HepG2 (cell line): Measurements from ENCODE around the gene MYO15A. TPM values are rescaled to one million over a fixed set of nuclear protein-coding genes. Genes with fewer than 3 reads are reported as not detected.

ENCODE experiments used
- ATAC-seq: fragments of 200-7000 bp; cut with Tn5 transposase; 3 replicates; pipeline ENCODE4 v1.9.1; 2020; ENCODE audit warnings: mild to moderate bottlenecking, moderate library complexity
- BruUV-seq: library from RNA; stranded (reverse); fragments of 400-500 nt; replicated peaks from 2 replicates; lab custom pipeline; 2021; lab: Mats Ljungman, UMichigan
- CTCF ChIA-PET: fragments of 300-600 bp; formaldehyde crosslinking; extraction: SDS; loops from one replicate; lab custom pipeline; 2021; ENCODE audit warnings: low total read pairs, inconsistent platforms, low intra/inter-chr PET ratio; lab: Yijun Ruan, JAX
- POLR2A ChIA-PET: fragments of 350-600 bp; sonication (Branson Sonifier 250); formaldehyde crosslinking; loops from one replicate; lab custom pipeline; 2020; ENCODE audit warnings: antibody characterized with exemption, inconsistent platforms; lab: Yijun Ruan, JAX
- DNase-seq: peaks from one replicate; pipeline ENCODE4 v3.0.0-alpha.2; 2015; ENCODE audit warnings: low spot score
- FAIRE-seq: peaks from 3 replicates; lab custom pipeline; 2011; peaks lifted over from hg19 to GRCh38; lab: Jason Lieb, UNC
- H2AFZ ChIP-seq: one replicate; pipeline ENCODE4 v1.6.1; 2011; ENCODE audit warnings: low read length, inconsistent platforms
- H3K27ac ChIP-seq: fragments of 300-600 bp; 3 replicates; pipeline ENCODE4 v1.8.0; 2011; ENCODE audit warnings: mixed run types, mild to moderate bottlenecking, mixed read lengths, low read length, inconsistent platforms; ENCODE audit not compliant: insufficient read depth; ENCODE audit errors: extremely low read length
- H3K27me3 ChIP-seq, 2 experiments: fragments of 200-600 bp in 1 of 2; 2 replicates in 1 of 2; 3 replicates in 1 of 2; pipeline versions ENCODE4 v1.6.0 to v1.8.0; 2011; ENCODE audit warnings: low read length in 2 of 2, mild to moderate bottlenecking in 2 of 2, moderate library complexity in 2 of 2, inconsistent platforms in 1 of 2; ENCODE audit not compliant: insufficient read depth in 2 of 2, control insufficient read depth in 1 of 2
- H3K36me3 ChIP-seq, 2 experiments: fragments of 200-600 bp in 1 of 2; replicated peaks in 1 of 2; 2 replicates in 1 of 2; 3 replicates in 1 of 2; pipeline versions ENCODE4 v1.5.1 to v1.8.0; 2011; ENCODE audit warnings: low read length in 2 of 2, inconsistent platforms in 1 of 2; ENCODE audit not compliant: insufficient read depth in 2 of 2, control insufficient read depth in 1 of 2
- H3K4me1 ChIP-seq: 2 replicates; pipeline ENCODE4 v1.5.1; 2012; ENCODE audit warnings: low read length, inconsistent platforms; ENCODE audit not compliant: insufficient read depth
- H3K4me2 ChIP-seq: 2 replicates; pipeline ENCODE4 v1.6.0; 2011; ENCODE audit warnings: low read depth, low read length, inconsistent platforms
- H3K4me3 ChIP-seq, 3 experiments: fragments of 200-600 bp in 1 of 3; sonication (generic), shearing (Covaris generic) in 1 of 3; replicated peaks in 1 of 3; 2 replicates each; pipeline ENCODE4 v1.5.1; 2011 to 2016; ENCODE audit warnings: low read length in 3 of 3, inconsistent platforms in 2 of 3, low read depth in 2 of 3, mild to moderate bottlenecking in 2 of 3, control low read depth in 1 of 3, mixed read lengths in 1 of 3; ENCODE audit not compliant: insufficient read depth in 1 of 3
- H3K79me2 ChIP-seq: one replicate; pipeline ENCODE4 v1.6.1; 2011; ENCODE audit warnings: low read length, inconsistent platforms; ENCODE audit not compliant: insufficient read depth
- H3K9ac ChIP-seq: 2 replicates; pipeline ENCODE4 v1.6.0; 2011; ENCODE audit warnings: mild to moderate bottlenecking, low read depth, low read length, inconsistent platforms; ENCODE audit not compliant: insufficient read depth
- H3K9me3 ChIP-seq: 2 replicates; pipeline ENCODE4 v1.5.1; 2012; ENCODE audit warnings: mild to moderate bottlenecking, low read length
- H4K20me1 ChIP-seq: 2 replicates; pipeline ENCODE4 v1.6.0; 2011; ENCODE audit warnings: inconsistent platforms, mild to moderate bottlenecking, low read length, moderate library complexity; ENCODE audit not compliant: insufficient read depth
- NR2C2 ChIP-seq: sonication (generic); formaldehyde crosslinking; IDR thresholded peaks from 2 replicates; pipeline ENCODE4 v1.4.0; 2020; ENCODE audit warnings: missing genetic modification reagents, mild to moderate bottlenecking, moderate library complexity, borderline replicate concordance
- NR2F6 ChIP-seq, 2 experiments: IDR thresholded peaks; 2 replicates each; pipeline ENCODE4 v1.6.1; 2016; ENCODE audit warnings: antibody characterized with exemption in 1 of 2, mild to moderate bottlenecking in 1 of 2
- ZSCAN12 ChIP-seq: sonication (generic); formaldehyde crosslinking; IDR thresholded peaks from 2 replicates; pipeline ENCODE4 v1.9.0; 2021; ENCODE audit warnings: mild to moderate bottlenecking, missing genetic modification reagents
- WGBS: methylation state at CpG from one replicate; pipeline ENCODE4 v1.1.6; 2017; ENCODE audit warnings: low lambda C conversion rate; 5-methylcytosine and 5-hydroxymethylcytosine counted together
- in situ Hi-C: cut with HindIII; loops from 2 replicates; pipeline ENCODE4 v1.10.0; 2017; ENCODE audit warnings: low pct_unique_long_range_greater_than_20kb; ENCODE audit not compliant: extremely low pct_ligation_motif_present
- intact Hi-C: fragments of 100-400 bp; cut with micrococcal nuclease; formaldehyde crosslinking; loops from one replicate; pipeline ENCODE4 v1.10.0; 2022; ENCODE audit not compliant: unreplicated experiment
- polyA plus RNA-seq, 8 experiments: library from polyadenylated mRNA; depleted of rRNA in 3 of 8; stranded (reverse) in 7 of 8; unstranded in 1 of 8; fragments of >200 nt; fragmentation: Illumina TruSeq in 4 of 8; extraction: Trizol in 4 of 8; gene quantifications; 2 replicates each; pipeline versions ENCODE4 v1.2.1 to v1.2.3, GENCODE V29; 2011 to 2016; ENCODE audit warnings: low read depth in 4 of 8, missing spikeins in 1 of 8, mixed read lengths in 1 of 8; ENCODE audit not compliant: insufficient read depth in 1 of 8
- total RNA-seq, 5 experiments: library from RNA; depleted of rRNA; stranded (reverse); fragments of >200 nt; fragmentation: Illumina TruSeq; extraction: Trizol; gene quantifications; 2 replicates each; pipeline ENCODE4 v1.2.3, GENCODE V29; 2016; ENCODE audit warnings: low read depth in 1 of 5
- TF ChIP-seq, protein P1 (sequence below): sonication (generic); IDR thresholded peaks from 2 replicates; pipeline ENCODE4 v1.6.1; 2016; ENCODE audit warnings: low read depth, borderline replicate concordance

Gene MYO15A
- total and polyA plus RNA-seq, 2 of the 13 experiments (the other 11 are each of a cell fraction or from before 2014, with no cell fraction given): 0.07 to 0.20 TPM

DNA sequence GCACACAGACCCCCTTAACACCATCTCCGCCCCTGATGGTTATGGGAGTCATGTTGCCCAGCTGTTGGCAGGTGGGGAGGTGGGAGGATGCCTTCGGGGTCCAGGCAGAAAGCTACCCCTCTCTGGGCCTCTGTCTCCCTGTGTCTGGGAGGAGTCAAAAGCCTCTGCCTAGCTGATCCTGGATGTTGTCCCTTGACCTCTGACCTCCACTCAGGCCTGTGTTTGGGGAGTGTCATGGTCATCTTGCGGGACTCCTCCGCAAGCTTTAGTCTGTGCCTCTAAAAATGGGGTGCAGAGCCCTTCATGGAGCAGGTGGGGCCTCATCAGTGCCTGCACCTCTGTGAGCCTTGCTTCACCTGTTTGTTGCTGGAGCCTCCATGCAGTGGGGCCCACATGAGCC, 120.7 kb downstream of the MYO15A start:
- no peak overlapping the region for H3K4me3 ChIP-seq
- H3K9ac ChIP-seq: 0 out of 2 replicates have a peak overlapping the region, but pooled peaks have one; percentile 8
- WGBS: 55% methylated on average over 4 of the region's 4 CpGs
- H3K36me3 ChIP-seq: peaks cover 4 to 17% of the 10 kb centered on the region in 2 experiments; a peak in 4 of 5 replicates
- DNase-seq: no peak
- peaks cover 46% of the 10 kb centered on the region for H3K4me1 ChIP-seq
- H3K79me2 ChIP-seq: peaks cover 21% of the 10 kb centered on the region
- ATAC-seq: no peak
- TF ChIP-seq ZSCAN12 (CRISPR knock-in tag): no peak
- TF ChIP-seq NR2C2 (CRISPR knock-in tag): peak; percentile 73
- TF ChIP-seq, protein P1, sequence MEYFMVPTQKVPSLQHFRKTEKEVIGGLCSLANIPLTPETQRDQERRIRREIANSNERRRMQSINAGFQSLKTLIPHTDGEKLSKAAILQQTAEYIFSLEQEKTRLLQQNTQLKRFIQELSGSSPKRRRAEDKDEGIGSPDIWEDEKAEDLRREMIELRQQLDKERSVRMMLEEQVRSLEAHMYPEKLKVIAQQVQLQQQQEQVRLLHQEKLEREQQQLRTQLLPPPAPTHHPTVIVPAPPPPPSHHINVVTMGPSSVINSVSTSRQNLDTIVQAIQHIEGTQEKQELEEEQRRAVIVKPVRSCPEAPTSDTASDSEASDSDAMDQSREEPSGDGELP: no peak
- peak; percentile 63 for TF ChIP-seq NR2F6 (IDR thresholded peaks at IDR 0.05)
- peak; percentile 7; the same call in 1 of the 2 replicates for TF ChIP-seq NR2F6 (CRISPR knock-in tag; IDR thresholded peaks at IDR 0.05)
- TF ChIP-seq, all 625 proteins: peak for 2
- no peak for FAIRE-seq
- H3K4me2 ChIP-seq: no peak overlapping the region
- H3K9me3 ChIP-seq: no peaks in the 10 kb centered on the region
- H3K27ac ChIP-seq: no peak overlapping the region
- intact Hi-C loops: no loop called here
- POLR2A ChIA-PET: interaction anchor here (1.3 kb wide), 1 partner anchor 38 kb away, joined by 3 read pairs; no protein-coding TSS in a partner anchor
- H2AFZ ChIP-seq: no peak overlapping the region
- CTCF ChIA-PET: no interaction called here
- BruUV-seq: no TSS peak
- in situ Hi-C loops: no loop called here
- no peaks in the 10 kb centered on the region; a peak in 1 of 5 replicates for H3K27me3 ChIP-seq
- H4K20me1 ChIP-seq: peaks cover 4% of the 10 kb centered on the region; the same call in 1 of the 2 replicates

Other genes with a start within 250 kb of the MYO15A start
- gene TOM1L2, start 136.4 kb upstream of the MYO15A start, total RNA-seq (2016; rRNA removed; fragmentation: Illumina TruSeq; extraction: Trizol): 4.5 and 4.7 TPM in 2 replicates
- gene TOM1L2, start 136.4 kb upstream of the MYO15A start, polyA plus RNA-seq (2011; rRNA removed): 7.4 and 9.1 TPM in 2 replicates
- 0.53 and 0.73 TPM in 2 replicates for gene DRC3, start 135.9 kb upstream of the MYO15A start, total RNA-seq (2016; rRNA removed; fragmentation: Illumina TruSeq; extraction: Trizol)
- 0.54 and 0.87 TPM in 2 replicates for gene DRC3, start 135.9 kb upstream of the MYO15A start, polyA plus RNA-seq (2011; rRNA removed)
- 14.2 and 15.0 TPM in 2 replicates for gene ATPAF2, start 69.6 kb upstream of the MYO15A start, total RNA-seq (2016; rRNA removed; fragmentation: Illumina TruSeq; extraction: Trizol)
- gene ATPAF2, start 69.6 kb upstream of the MYO15A start, polyA plus RNA-seq (2011; rRNA removed): 16.0 and 16.5 TPM in 2 replicates
- gene GID4, start 69.3 kb upstream of the MYO15A start, total RNA-seq (2016; rRNA removed; fragmentation: Illumina TruSeq; extraction: Trizol): 4.3 and 5.5 TPM in 2 replicates
- 4.7 and 6.1 TPM in 2 replicates for gene GID4, start 69.3 kb upstream of the MYO15A start, polyA plus RNA-seq (2011; rRNA removed)
- 23.0 and 26.6 TPM in 2 replicates for gene DRG2, start 20.8 kb upstream of the MYO15A start, total RNA-seq (2016; rRNA removed; fragmentation: Illumina TruSeq; extraction: Trizol)
- 20.1 and 24.9 TPM in 2 replicates for gene DRG2, start 20.8 kb upstream of the MYO15A start, polyA plus RNA-seq (2011; rRNA removed)
- gene ALKBH5, start 75.1 kb downstream of the MYO15A start, total RNA-seq (2016; rRNA removed; fragmentation: Illumina TruSeq; extraction: Trizol): 68.9 and 77.9 TPM in 2 replicates
- gene ALKBH5, start 75.1 kb downstream of the MYO15A start, polyA plus RNA-seq (2011; rRNA removed): 76.9 and 81.4 TPM in 2 replicates
- gene LLGL1, start 116.9 kb downstream of the MYO15A start, total RNA-seq (2016; rRNA removed; fragmentation: Illumina TruSeq; extraction: Trizol): 15.3 and 19.7 TPM in 2 replicates
- gene LLGL1, start 116.9 kb downstream of the MYO15A start, polyA plus RNA-seq (2011; rRNA removed): 15.0 and 18.8 TPM in 2 replicates
- gene FLII, start 150.0 kb downstream of the MYO15A start, total RNA-seq (2016; rRNA removed; fragmentation: Illumina TruSeq; extraction: Trizol): 130 and 135 TPM in 2 replicates
- 303 and 324 TPM in 2 replicates for gene FLII, start 150.0 kb downstream of the MYO15A start, polyA plus RNA-seq (2011; rRNA removed)
- gene MIEF2, start 151.9 kb downstream of the MYO15A start, total RNA-seq (2016; rRNA removed; fragmentation: Illumina TruSeq; extraction: Trizol): 8.0 and 8.2 TPM in 2 replicates
- gene MIEF2, start 151.9 kb downstream of the MYO15A start, polyA plus RNA-seq (2011; rRNA removed): 6.0 and 9.5 TPM in 2 replicates
- gene TOP3A, start 206.2 kb downstream of the MYO15A start, total RNA-seq (2016; rRNA removed; fragmentation: Illumina TruSeq; extraction: Trizol): 30.7 and 36.8 TPM in 2 replicates
- gene TOP3A, start 206.2 kb downstream of the MYO15A start, polyA plus RNA-seq (2011; rRNA removed): 15.4 and 16.9 TPM in 2 replicates
- 11.8 and 16.6 TPM in 2 replicates for gene SMCR8, start 206.5 kb downstream of the MYO15A start, total RNA-seq (2016; rRNA removed; fragmentation: Illumina TruSeq; extraction: Trizol)
- 7.6 and 7.7 TPM in 2 replicates for gene SMCR8, start 206.5 kb downstream of the MYO15A start, polyA plus RNA-seq (2011; rRNA removed)